Endodermal cell (in vitro differentiated cells): Measurements from ENCODE around the gene DPH7. TPM values are rescaled to one million over a fixed set of nuclear protein-coding genes. Genes with fewer than 3 reads are reported as not detected.

Source experiments
- DNase-seq: peaks from one replicate; pipeline ENCODE4 v3.0.0-alpha.2; 2017
- H3K27ac ChIP-seq: 2 replicates; pipeline ENCODE4 v1.5.1; 2013; ENCODE audit warnings: mild to moderate bottlenecking, low read depth, low read length, moderate library complexity
- H3K27me3 ChIP-seq: 2 replicates; pipeline ENCODE4 v1.6.1; 2013; ENCODE audit warnings: mild to moderate bottlenecking, low read length, moderate library complexity; ENCODE audit not compliant: insufficient read depth, control insufficient read depth, poor library complexity, severe bottlenecking
- H3K36me3 ChIP-seq: 2 replicates; pipeline ENCODE4 v1.7.0; 2013; ENCODE audit warnings: mild to moderate bottlenecking, low read length, moderate library complexity; ENCODE audit not compliant: control insufficient read depth, insufficient read depth
- H3K4me1 ChIP-seq: one replicate; pipeline ENCODE4 v1.7.0; 2013; ENCODE audit warnings: low read length; ENCODE audit not compliant: control insufficient read depth, insufficient read depth
- H3K4me3 ChIP-seq: 2 replicates; pipeline ENCODE4 v1.5.1; 2013; ENCODE audit warnings: mild to moderate bottlenecking, low read length, moderate library complexity
- H3K9ac ChIP-seq: 2 replicates; pipeline ENCODE4 v1.6.1; 2013; ENCODE audit warnings: mild to moderate bottlenecking, low read length, moderate library complexity; ENCODE audit not compliant: poor library complexity, severe bottlenecking; ENCODE audit errors: extremely low read depth
- H3K9me3 ChIP-seq: 2 replicates; pipeline ENCODE4 v1.6.1; 2013; ENCODE audit warnings: mild to moderate bottlenecking, low read length, moderate library complexity; ENCODE audit not compliant: control insufficient read depth
- H3K27ac Mint-ChIP-seq: 2 replicates; pipeline ENCODE4 v1.8.0; 2020; ENCODE audit warnings: mixed read lengths
- H3K27me3 Mint-ChIP-seq: 2 replicates; pipeline ENCODE4 v1.8.0; 2021; ENCODE audit warnings: mild to moderate bottlenecking, mixed read lengths; ENCODE audit not compliant: insufficient read depth
- H3K36me3 Mint-ChIP-seq: 2 replicates; pipeline ENCODE4 v1.8.0; 2020; ENCODE audit warnings: low read depth, mixed read lengths
- H3K4me1 Mint-ChIP-seq: 2 replicates; pipeline ENCODE4 v1.8.0; 2020; ENCODE audit warnings: mixed read lengths
- H3K4me3 Mint-ChIP-seq: 2 replicates; pipeline ENCODE4 v1.8.0; 2020; ENCODE audit warnings: mild to moderate bottlenecking, moderate library complexity, mixed read lengths
- H3K9me3 Mint-ChIP-seq: 2 replicates; pipeline ENCODE4 v1.8.0; 2020; ENCODE audit warnings: mild to moderate bottlenecking, mixed read lengths
- CTCF ChIP-seq: fragments of 200-600 bp; sonication (generic); conservative IDR thresholded peaks from 2 replicates; pipeline ENCODE4 v1.5.0; 2021; ENCODE audit warnings: antibody characterized with exemption, mild to moderate bottlenecking
- WGBS, 2 experiments: methylation state at CpG; one replicate each; pipeline versions ENCODE4 v1.1.5 to v1.1.7; 2013; ENCODE audit warnings: missing lambda C conversion rate in 2 of 2, mixed read lengths in 1 of 2; ENCODE audit not compliant: insufficient coverage in 1 of 2, insufficient read length in 1 of 2; 5-methylcytosine and 5-hydroxymethylcytosine counted together
- total RNA-seq, 2 donors: library from RNA; stranded (reverse); fragmentation: NEBNext Ultra II Directional in 1 of 2; extraction: Animal tissue kit (Norgen Biotek cat#: 25700) in 1 of 2; gene quantifications; 2 replicates in 1 of 2; 3 replicates in 1 of 2; pipeline ENCODE4 v1.2.1, GENCODE V29; 2021

The DPH7 gene
- total RNA-seq, 2 donors from 2014 or later, result 48.9 to 50.4 TPM

GRCh38 chr9:137522746-137523455 is 55.8 kb downstream of the DPH7 start:
- Histone ChIP-seq H3K4me3 (no peak overlapping the region), H3K4me1 (no peaks in the 10 kb centered on the region), H3K36me3 (no peaks in the 10 kb centered on the region), H3K27ac (no peak overlapping the region), H3K9ac (no peak overlapping the region), H3K9me3 (no peaks in the 10 kb centered on the region), H3K27me3 (no peaks in the 10 kb centered on the region)
- no peak for DNase-seq
- no peak overlapping the region for H3K27ac Mint-ChIP-seq
- H3K4me3 Mint-ChIP-seq, result no peak overlapping the region
- WGBS, 2 experiments, result 93 to 96% methylated on average over 28 to 36 of the region's 36 CpGs
- H3K9me3 Mint-ChIP-seq, result no peaks in the 10 kb centered on the region
- TF ChIP-seq CTCF, result no peak
- no peaks in the 10 kb centered on the region for H3K27me3 Mint-ChIP-seq
- no peaks in the 10 kb centered on the region for H3K36me3 Mint-ChIP-seq
- H3K4me1 Mint-ChIP-seq, result no peaks in the 10 kb centered on the region

GRCh38 chr9:137521405-137521985 is 57.2 kb downstream of the DPH7 start:
- no peak overlapping the region for H3K9ac ChIP-seq
- TF ChIP-seq CTCF, result no peak
- H3K36me3 Mint-ChIP-seq, result no peaks in the 10 kb centered on the region
- H3K4me3 Mint-ChIP-seq, result no peak overlapping the region
- no peaks in the 10 kb centered on the region for H3K4me1 Mint-ChIP-seq
- no peaks in the 10 kb centered on the region for H3K4me1 ChIP-seq
- H3K27me3 Mint-ChIP-seq, result no peaks in the 10 kb centered on the region
- no peaks in the 10 kb centered on the region for H3K9me3 ChIP-seq
- no peak overlapping the region for H3K27ac Mint-ChIP-seq
- no peaks in the 10 kb centered on the region for H3K9me3 Mint-ChIP-seq
- 91 to 99% methylated on average over 15 to 18 of the region's 18 CpGs for WGBS, 2 experiments
- H3K4me3 ChIP-seq, result no peak overlapping the region
- no peak overlapping the region for H3K27ac ChIP-seq
- no peaks in the 10 kb centered on the region for H3K36me3 ChIP-seq
- DNase-seq, result no peak
- no peaks in the 10 kb centered on the region for H3K27me3 ChIP-seq

- no peak overlapping the region for H3K4me3 ChIP-seq
- no peak for DNase-seq
Measured at GRCh38 chr9:137520614-137521404, 57.9 kb downstream of the DPH7 start.

More at GRCh38 chr9:137520614-137521404, 57.9 kb downstream of the DPH7 start:
- Mint-ChIP-seq H3K4me1 (no peaks in the 10 kb centered on the region), H3K27ac (no peak overlapping the region), H3K27me3 (no peaks in the 10 kb centered on the region), H3K9me3 (no peaks in the 10 kb centered on the region), H3K4me3 (no peak overlapping the region), H3K36me3 (no peaks in the 10 kb centered on the region)
- no peaks in the 10 kb centered on the region for H3K27me3 ChIP-seq
- H3K36me3 ChIP-seq, result no peaks in the 10 kb centered on the region
- no peak for TF ChIP-seq CTCF
- no peaks in the 10 kb centered on the region for H3K9me3 ChIP-seq
- no peak overlapping the region for H3K9ac ChIP-seq
- H3K27ac ChIP-seq, result no peak overlapping the region
- H3K4me1 ChIP-seq, result no peaks in the 10 kb centered on the region
- WGBS, 2 experiments, result 88 to 89% methylated on average over 26 to 30 of the region's 30 CpGs
